Activated CD4-positive, alpha-beta memory T cell treated with anti-CD3 and anti-CD28 coated beads, Interleukin-2, amount 10 ng/mL, durations not matched to agents 7 days and 5 days (primary cell): ENCODE data around the gene SCTR. TPM values are rescaled to one million over a fixed set of nuclear protein-coding genes. Genes with fewer than 3 reads are reported as not detected.

Experiments
- CTCF ChIA-PET: fragments of 350-600 bp; sonication (Branson Sonifier 250); formaldehyde crosslinking; loops from one replicate; lab custom pipeline; 2021; ENCODE audit warnings: antibody characterized with exemption, inconsistent platforms; lab: Charles Lee
- POLR2A ChIA-PET: fragments of 350-600 bp; sonication (Branson Sonifier 250); formaldehyde crosslinking; loops from one replicate; lab custom pipeline; 2021; ENCODE audit warnings: antibody characterized with exemption; lab: Charles Lee
- DNase-seq: peaks from one replicate; pipeline ENCODE4 v3.0.0-alpha.2; 2020
- H3K27ac Mint-ChIP-seq: one replicate; pipeline ENCODE4 v1.8.0; 2021; ENCODE audit warnings: mild to moderate bottlenecking, mixed read lengths
- H3K27me3 Mint-ChIP-seq: one replicate; pipeline ENCODE4 v1.8.0; 2021; ENCODE audit warnings: mixed read lengths
- H3K36me3 Mint-ChIP-seq: one replicate; pipeline ENCODE4 v1.8.0; 2021; ENCODE audit warnings: low read depth, mixed read lengths
- H3K4me1 Mint-ChIP-seq: one replicate; pipeline ENCODE4 v1.8.0; 2021; ENCODE audit warnings: mixed read lengths
- H3K4me3 Mint-ChIP-seq: one replicate; pipeline ENCODE4 v1.8.0; 2021; ENCODE audit warnings: mild to moderate bottlenecking, mixed read lengths
- H3K9me3 Mint-ChIP-seq: one replicate; pipeline ENCODE4 v1.8.0; 2021; ENCODE audit warnings: mixed read lengths
- total RNA-seq, 2 experiments: library from RNA; stranded (reverse); gene quantifications; one replicate each; pipeline ENCODE4 v1.2.3, GENCODE V29; 2021

SCTR gene
- total RNA-seq, 2 experiments from 2014 or later: not detected

DNA sequence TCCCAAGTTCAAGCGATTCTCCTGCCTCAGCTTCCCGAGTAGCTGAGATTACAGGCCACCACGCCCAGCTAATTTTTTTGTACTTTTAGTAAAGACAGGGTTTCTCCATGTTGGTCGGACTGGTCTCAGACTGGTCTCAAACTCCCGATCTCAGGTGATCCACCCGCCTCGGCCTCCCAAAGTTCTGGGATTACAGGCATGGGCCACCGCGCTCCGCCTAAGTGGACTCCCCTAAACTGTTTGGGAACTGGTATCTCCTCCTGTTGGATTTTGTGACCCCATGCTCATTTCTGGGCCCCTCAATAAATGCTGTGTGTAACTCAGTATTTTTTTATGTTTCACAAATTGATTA, 5.2 kb downstream of the SCTR start:
- H3K27ac Mint-ChIP-seq: no peak overlapping the region
- CTCF ChIA-PET: no interaction called here
- peaks cover 16% of the 10 kb centered on the region for H3K27me3 Mint-ChIP-seq
- H3K36me3 Mint-ChIP-seq: no peaks in the 10 kb centered on the region
- no peaks in the 10 kb centered on the region for H3K9me3 Mint-ChIP-seq
- no peaks in the 10 kb centered on the region for H3K4me1 Mint-ChIP-seq
- no peak for DNase-seq
- no peak overlapping the region for H3K4me3 Mint-ChIP-seq
- POLR2A ChIA-PET: no interaction called here

DNA sequence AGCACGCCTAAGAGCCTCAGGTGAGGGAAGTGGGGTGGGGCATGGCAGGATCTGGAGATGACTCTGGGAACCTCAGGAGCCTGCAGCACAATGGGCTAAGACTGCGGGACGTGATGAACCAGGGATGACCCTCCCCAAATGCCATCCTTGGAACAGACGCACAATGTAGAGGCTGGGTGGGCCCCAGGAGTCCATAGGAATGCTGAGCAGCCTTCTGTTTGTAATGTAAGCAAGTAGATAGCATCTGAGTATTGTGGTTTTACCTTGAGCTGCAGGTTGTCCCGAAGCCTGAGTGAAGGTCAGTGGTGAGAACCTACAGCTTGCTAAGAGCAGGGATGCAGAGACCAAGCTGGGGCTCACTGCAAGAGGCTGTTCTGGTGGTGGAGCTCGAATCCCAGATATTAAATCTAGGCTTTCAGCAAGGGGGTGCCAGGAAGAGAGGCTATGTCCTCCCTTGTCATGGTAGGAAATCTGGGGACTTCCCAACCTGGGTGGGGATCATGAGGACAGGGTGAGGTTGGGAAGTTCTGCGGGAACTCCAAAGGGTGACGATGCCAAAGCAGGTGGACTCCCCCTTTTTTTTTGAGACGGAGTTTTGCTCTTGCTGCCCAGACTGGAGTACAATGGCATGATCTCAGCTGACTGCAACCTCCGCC, 5.8 kb downstream of the SCTR start:
- Mint-ChIP-seq H3K36me3 (no peaks in the 10 kb centered on the region), H3K9me3 (no peaks in the 10 kb centered on the region), H3K27me3 (peaks cover 12% of the 10 kb centered on the region), H3K4me1 (no peaks in the 10 kb centered on the region), H3K4me3 (no peak overlapping the region), H3K27ac (no peak overlapping the region)
- POLR2A ChIA-PET: no interaction called here
- CTCF ChIA-PET: no interaction called here
- DNase-seq: no peak

- Mint-ChIP-seq H3K4me1 (no peaks in the 10 kb centered on the region), H3K9me3 (no peaks in the 10 kb centered on the region), H3K36me3 (no peaks in the 10 kb centered on the region), H3K4me3 (no peak overlapping the region), H3K27me3 (peaks cover 10% of the 10 kb centered on the region), H3K27ac (no peak overlapping the region)
- ChIA-PET POLR2A (no interaction called here), CTCF (interaction anchor here (1.0 kb wide), 1 partner anchor 24 kb away, joined by 3 read pairs; no protein-coding TSS in a partner anchor)
- peak; percentile 50 for DNase-seq
Observed at GRCh38 chr2:119517433-119517832, 6.8 kb downstream of the SCTR start.

GRCh38 chr2:119516121-119516520, 8.2 kb downstream of the SCTR start:
- no peaks in the 10 kb centered on the region for H3K4me1 Mint-ChIP-seq
- ChIA-PET CTCF (no interaction called here), POLR2A (no interaction called here)
- H3K36me3 Mint-ChIP-seq: no peaks in the 10 kb centered on the region
- no peak overlapping the region for H3K4me3 Mint-ChIP-seq
- no peak for DNase-seq
- peaks cover 8% of the 10 kb centered on the region for H3K27me3 Mint-ChIP-seq
- H3K9me3 Mint-ChIP-seq: no peaks in the 10 kb centered on the region
- no peak overlapping the region for H3K27ac Mint-ChIP-seq

GRCh38 chr2:119513832-119514231, 10.5 kb downstream of the SCTR start:
- ChIA-PET CTCF (no interaction called here), POLR2A (no interaction called here)
- no peaks in the 10 kb centered on the region for H3K9me3 Mint-ChIP-seq
- no peak overlapping the region for H3K4me3 Mint-ChIP-seq
- no peaks in the 10 kb centered on the region for H3K36me3 Mint-ChIP-seq
- H3K27me3 Mint-ChIP-seq: peaks cover 10% of the 10 kb centered on the region
- no peak overlapping the region for H3K27ac Mint-ChIP-seq
- no peak for DNase-seq
- H3K4me1 Mint-ChIP-seq: no peaks in the 10 kb centered on the region

DNA sequence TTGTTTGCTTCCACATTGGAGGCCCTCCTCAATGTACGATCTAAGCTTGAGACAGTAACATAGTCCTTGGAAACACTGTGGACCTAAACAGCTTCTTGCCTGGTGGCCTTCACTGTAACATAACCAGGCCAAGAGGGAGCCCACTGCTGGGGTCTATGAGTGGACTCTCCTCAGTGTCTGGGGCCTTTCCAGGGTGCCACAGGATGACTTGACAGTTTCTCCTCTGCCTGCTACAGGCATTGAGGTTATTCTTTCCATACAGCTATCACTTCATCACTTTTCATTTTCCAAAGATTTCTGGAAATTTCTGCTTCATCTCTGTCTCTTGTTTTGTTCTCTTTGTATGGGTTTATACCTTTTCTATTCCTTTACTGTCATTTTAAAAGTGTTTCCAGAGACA, 11.3 kb downstream of the SCTR start:
- CTCF ChIA-PET: no interaction called here
- DNase-seq: no peak
- Mint-ChIP-seq H3K4me1 (no peaks in the 10 kb centered on the region), H3K36me3 (no peaks in the 10 kb centered on the region), H3K4me3 (no peak overlapping the region), H3K27me3 (peaks cover 10% of the 10 kb centered on the region), H3K9me3 (no peaks in the 10 kb centered on the region), H3K27ac (no peak overlapping the region)
- POLR2A ChIA-PET: no interaction called here

GRCh38 chr2:119511989-119512388, 12.3 kb downstream of the SCTR start:
- Mint-ChIP-seq H3K27me3 (peaks cover 10% of the 10 kb centered on the region), H3K36me3 (no peaks in the 10 kb centered on the region), H3K27ac (no peak overlapping the region), H3K9me3 (no peaks in the 10 kb centered on the region), H3K4me3 (no peak overlapping the region), H3K4me1 (no peaks in the 10 kb centered on the region)
- DNase-seq: no peak
- POLR2A ChIA-PET: no interaction called here
- CTCF ChIA-PET: no interaction called here

DNA sequence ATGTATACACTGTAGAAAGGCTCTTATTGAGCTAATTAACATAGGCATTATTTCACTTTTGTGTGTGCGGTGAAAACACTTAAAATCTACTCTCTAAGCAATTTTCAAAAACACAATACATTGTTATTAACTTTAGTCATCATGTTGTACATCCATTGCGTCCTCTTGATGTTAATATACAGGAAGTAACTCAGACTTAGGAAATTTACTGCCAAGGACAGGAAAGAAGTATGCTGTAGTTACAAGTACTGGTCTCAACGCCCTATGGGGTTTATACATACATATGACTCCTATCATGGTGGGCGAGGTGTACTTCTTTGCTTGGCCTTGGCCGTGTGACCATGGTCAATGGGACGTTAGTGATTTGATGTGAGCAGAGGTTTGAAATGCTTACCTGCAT, 15.5 kb downstream of the SCTR start:
- H3K27ac Mint-ChIP-seq: no peak overlapping the region
- H3K36me3 Mint-ChIP-seq: no peaks in the 10 kb centered on the region
- ChIA-PET CTCF (no interaction called here), POLR2A (no interaction called here)
- H3K27me3 Mint-ChIP-seq: peaks cover 7% of the 10 kb centered on the region
- H3K4me1 Mint-ChIP-seq: no peaks in the 10 kb centered on the region
- no peaks in the 10 kb centered on the region for H3K9me3 Mint-ChIP-seq
- H3K4me3 Mint-ChIP-seq: no peak overlapping the region
- no peak for DNase-seq

DNA sequence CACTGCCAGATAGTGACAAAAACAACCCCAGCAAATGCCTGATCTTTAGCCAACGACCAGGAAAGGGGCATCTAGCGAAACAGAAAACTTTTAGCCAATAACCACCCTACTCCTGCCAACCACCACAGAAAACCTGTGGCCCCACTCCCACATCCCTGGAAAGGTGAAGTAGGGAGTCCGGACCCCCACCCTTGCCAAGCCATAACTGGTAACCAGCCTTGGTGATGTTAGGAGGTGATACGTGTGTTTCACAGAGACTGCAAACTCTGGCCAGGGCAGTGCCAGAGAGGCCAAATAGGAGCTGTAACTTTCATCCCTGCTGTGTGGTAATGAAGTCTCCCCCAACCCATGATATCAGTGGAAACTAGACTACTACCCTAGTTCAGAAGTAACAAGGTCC, 27.6 kb downstream of the SCTR start:
- Mint-ChIP-seq H3K4me1 (no peaks in the 10 kb centered on the region), H3K9me3 (peaks cover 7% of the 10 kb centered on the region), H3K27me3 (peaks cover 24% of the 10 kb centered on the region), H3K4me3 (no peak overlapping the region), H3K27ac (no peak overlapping the region), H3K36me3 (no peaks in the 10 kb centered on the region)
- POLR2A ChIA-PET: no interaction called here
- CTCF ChIA-PET: interaction anchor here (2.3 kb wide), 1 partner anchor 20 kb away, joined by 10 read pairs; no protein-coding TSS in a partner anchor
- DNase-seq: no peak

DNA sequence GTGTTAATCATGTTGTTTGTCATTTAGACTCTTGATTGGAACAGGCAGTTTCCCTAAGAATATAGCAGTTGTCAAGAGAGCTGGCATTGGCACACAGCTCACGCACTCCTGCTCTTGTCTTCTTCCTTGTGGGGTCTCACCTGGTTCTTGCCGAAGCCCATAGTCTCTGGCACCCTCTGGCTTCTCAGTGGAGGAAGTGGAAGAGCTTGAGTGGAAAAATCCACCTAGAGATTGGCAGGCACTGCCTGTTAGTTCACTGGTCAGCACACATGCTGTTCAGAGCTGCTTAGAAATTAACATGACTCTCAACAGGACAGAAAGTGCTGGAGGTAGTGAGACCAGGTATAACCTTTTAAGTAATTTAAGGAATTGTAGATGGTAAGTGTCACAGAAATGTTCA, 28.3 kb downstream of the SCTR start:
- DNase-seq: no peak
- POLR2A ChIA-PET: interaction anchor here (0.9 kb wide), 1 partner anchor 128 kb away, joined by 3 read pairs; no protein-coding TSS in a partner anchor
- H3K9me3 Mint-ChIP-seq: peaks cover 7% of the 10 kb centered on the region
- H3K4me1 Mint-ChIP-seq: no peaks in the 10 kb centered on the region
- no peaks in the 10 kb centered on the region for H3K36me3 Mint-ChIP-seq
- H3K27ac Mint-ChIP-seq: no peak overlapping the region
- H3K27me3 Mint-ChIP-seq: peaks cover 22% of the 10 kb centered on the region
- no peak overlapping the region for H3K4me3 Mint-ChIP-seq
- CTCF ChIA-PET: interaction anchor here (2.3 kb wide), 1 partner anchor 20 kb away, joined by 10 read pairs; no protein-coding TSS in a partner anchor

GRCh38 chr2:119494163-119494790, 30.0 kb downstream of the SCTR start:
- Mint-ChIP-seq H3K4me1 (no peaks in the 10 kb centered on the region), H3K36me3 (no peaks in the 10 kb centered on the region), H3K27ac (no peak overlapping the region), H3K27me3 (peaks cover 15% of the 10 kb centered on the region), H3K4me3 (no peak overlapping the region), H3K9me3 (no peaks in the 10 kb centered on the region)
- ChIA-PET POLR2A (no interaction called here), CTCF (interaction anchor here (2.3 kb wide), 1 partner anchor 18 kb away, joined by 10 read pairs; no protein-coding TSS in a partner anchor)
- DNase-seq: no peak

GRCh38 chr2:119491776-119492525, 32.3 kb downstream of the SCTR start:
- CTCF ChIA-PET: no interaction called here
- Mint-ChIP-seq H3K9me3 (no peaks in the 10 kb centered on the region), H3K36me3 (no peaks in the 10 kb centered on the region), H3K4me3 (no peak overlapping the region), H3K27me3 (peaks cover 7% of the 10 kb centered on the region), H3K27ac (no peak overlapping the region), H3K4me1 (no peaks in the 10 kb centered on the region)
- DNase-seq: no peak
- POLR2A ChIA-PET: no interaction called here

DNA sequence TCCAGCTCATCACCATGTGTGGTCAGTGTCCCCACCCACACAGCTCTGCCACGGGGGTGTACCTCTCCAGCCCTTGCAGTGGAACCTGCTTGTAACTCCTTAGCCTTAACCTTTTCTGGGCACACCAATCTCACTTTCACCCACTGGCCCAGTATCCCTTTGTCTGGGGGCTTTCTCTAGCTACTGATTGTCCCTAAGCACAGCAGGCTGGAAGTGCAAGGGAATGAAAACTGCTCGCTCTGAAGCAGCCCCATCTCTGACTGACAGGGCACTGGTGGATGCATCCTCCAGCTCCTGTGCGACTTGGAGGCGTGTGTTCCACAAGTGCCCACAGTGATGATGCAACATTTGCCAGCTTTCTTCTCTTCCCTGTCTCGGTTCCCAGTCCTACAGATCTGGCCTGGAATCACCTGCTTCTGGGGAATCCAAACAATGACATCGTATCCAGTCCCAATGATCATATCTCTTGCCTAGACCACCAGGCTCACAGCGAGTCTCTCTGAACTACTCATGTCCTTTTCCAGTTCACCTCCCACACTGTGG, 33.6 kb downstream of the SCTR start:
- CTCF ChIA-PET: no interaction called here
- POLR2A ChIA-PET: no interaction called here
- Mint-ChIP-seq H3K36me3 (no peaks in the 10 kb centered on the region), H3K4me3 (no peak overlapping the region), H3K9me3 (no peaks in the 10 kb centered on the region), H3K27me3 (peaks cover 5% of the 10 kb centered on the region), H3K27ac (no peak overlapping the region), H3K4me1 (no peaks in the 10 kb centered on the region)
- no peak for DNase-seq
